Endothelial cell of umbilical vein (primary cell): ENCODE data around the gene SMTNL2. TPM values are rescaled to one million over a fixed set of nuclear protein-coding genes. Genes with fewer than 3 reads are reported as not detected.

Experiments
- BruUV-seq: library from RNA; stranded (reverse); fragments of 400-500 nt; replicated peaks from 2 replicates; lab custom pipeline; 2021; lab: Mats Ljungman, UMichigan
- CTCF ChIA-PET: fragments of 300-600, 350-600 bp; sonication (Branson Sonifier 250); formaldehyde crosslinking; loops from one replicate; lab custom pipeline; 2021; ENCODE audit warnings: antibody characterized with exemption, inconsistent platforms; lab: Charles Lee
- POLR2A ChIA-PET: fragments of 300-600, 350-600 bp; sonication (Branson Sonifier 250); formaldehyde crosslinking; loops from one replicate; lab custom pipeline; 2021; ENCODE audit warnings: antibody characterized with exemption, inconsistent platforms; lab: Charles Lee
- DNase-seq: peaks from one replicate; pipeline ENCODE4 v3.0.0-alpha.2; 2011; ENCODE audit warnings: low read depth, low spot score
- FAIRE-seq: peaks from 2 replicates; lab custom pipeline; 2011; peaks lifted over from hg19 to GRCh38; lab: Jason Lieb, UNC
- H2AFZ ChIP-seq: 2 replicates; pipeline ENCODE4 v1.6.0; 2012; ENCODE audit warnings: low read depth, low read length, control low read depth, inconsistent platforms
- H3K27ac ChIP-seq: 2 replicates; pipeline ENCODE4 v1.5.1; 2011; ENCODE audit warnings: low read depth, mild to moderate bottlenecking, control low read depth, low read length, moderate library complexity; ENCODE audit not compliant: insufficient read depth
- H3K27me3 ChIP-seq, 2 experiments: 2 replicates each; pipeline versions ENCODE4 v1.6.0 to v1.6.1; 2011; ENCODE audit warnings: low read length in 2 of 2, mixed read lengths in 1 of 2; ENCODE audit not compliant: control insufficient read depth in 2 of 2, insufficient read depth in 2 of 2
- H3K36me3 ChIP-seq, 2 experiments: 2 replicates in 1 of 2; 3 replicates in 1 of 2; pipeline ENCODE4 v1.5.1; 2011; ENCODE audit warnings: low read length in 2 of 2, mild to moderate bottlenecking in 1 of 2, moderate library complexity in 1 of 2; ENCODE audit not compliant: control insufficient read depth in 2 of 2, insufficient read depth in 2 of 2; ENCODE audit errors: extremely low read depth in 1 of 2
- H3K4me1 ChIP-seq: 3 replicates; pipeline ENCODE4 v1.5.1; 2011; ENCODE audit warnings: mild to moderate bottlenecking, low read length; ENCODE audit not compliant: control insufficient read depth, insufficient read depth; ENCODE audit errors: extremely low read depth
- H3K4me2 ChIP-seq: 2 replicates; pipeline ENCODE4 v1.6.1; 2011; ENCODE audit warnings: low read length, control low read depth, mixed read lengths; ENCODE audit not compliant: insufficient read depth
- H3K4me3 ChIP-seq, 3 experiments: fragments of 200-600 bp in 1 of 3; sonication (generic), shearing (Covaris generic) in 1 of 3; replicated peaks in 1 of 3; 2 replicates each; pipeline ENCODE4 v1.5.1; 2011 to 2016; ENCODE audit warnings: control low read depth in 3 of 3, low read length in 3 of 3, mild to moderate bottlenecking in 2 of 3, inconsistent platforms in 1 of 3, low read depth in 1 of 3, moderate library complexity in 1 of 3; ENCODE audit not compliant: insufficient read depth in 1 of 3
- H3K79me2 ChIP-seq: 2 replicates; pipeline ENCODE4 v1.6.0; 2012; ENCODE audit warnings: low read length, inconsistent platforms; ENCODE audit not compliant: control insufficient read depth, insufficient read depth
- H3K9ac ChIP-seq: replicated peaks from 2 replicates; pipeline ENCODE3; 2011; ENCODE audit warnings: low read length, control low read depth; ENCODE audit not compliant: insufficient read depth; ENCODE audit errors: extremely low read depth
- H3K9me1 ChIP-seq: replicated peaks from 3 replicates; pipeline ENCODE4 v1.6.0; 2011; ENCODE audit warnings: mild to moderate bottlenecking, low read length; ENCODE audit not compliant: control insufficient read depth, insufficient read depth; ENCODE audit errors: extremely low read depth
- H3K9me3 ChIP-seq: replicated peaks from 2 replicates; pipeline ENCODE4 v1.5.1; 2012; ENCODE audit warnings: low read length, inconsistent platforms; ENCODE audit not compliant: control insufficient read depth, insufficient read depth
- H4K20me1 ChIP-seq: replicated peaks from 2 replicates; pipeline ENCODE3; 2011; ENCODE audit warnings: mild to moderate bottlenecking, low read length; ENCODE audit not compliant: control insufficient read depth, insufficient read depth; ENCODE audit errors: extremely low read depth
- CTCF ChIP-seq, 2 donors: IDR thresholded peaks; 1 replicate in 1 of 2; 2 replicates in 1 of 2; pipeline ENCODE4 v1.5.1; 2011; ENCODE audit warnings: low read length in 2 of 2, mild to moderate bottlenecking in 2 of 2, moderate library complexity in 2 of 2, control low read depth in 1 of 2, inconsistent platforms in 1 of 2, low read depth in 1 of 2; ENCODE audit not compliant: insufficient read depth in 1 of 2; ENCODE audit errors: extremely low read depth in 1 of 2
- EZH2 ChIP-seq: IDR thresholded peaks from 2 replicates; pipeline ENCODE4 v1.6.1; 2012; ENCODE audit warnings: borderline replicate concordance, low read depth, mild to moderate bottlenecking, moderate library complexity, low read length, inconsistent platforms; ENCODE audit not compliant: severe bottlenecking
- FOS ChIP-seq: IDR thresholded peaks from 2 replicates; pipeline ENCODE4 v1.6.1; 2011; ENCODE audit warnings: mild to moderate bottlenecking, low read length, moderate library complexity, borderline replicate concordance; ENCODE audit not compliant: insufficient read depth
- GATA2 ChIP-seq: IDR thresholded peaks from 2 replicates; pipeline ENCODE4 v1.7.0; 2011; ENCODE audit warnings: low read depth, mild to moderate bottlenecking, moderate library complexity, mixed read lengths, low read length; ENCODE audit not compliant: insufficient read length, insufficient read depth
- JUN ChIP-seq: IDR thresholded peaks from 2 replicates; pipeline ENCODE4 v1.6.1; 2011; ENCODE audit warnings: borderline replicate concordance, low read depth; ENCODE audit not compliant: insufficient read length, insufficient read depth
- MAX ChIP-seq: IDR thresholded peaks from 2 replicates; pipeline ENCODE4 v1.6.1; 2011; ENCODE audit not compliant: insufficient read depth, insufficient read length
- MYC ChIP-seq: IDR thresholded peaks from one replicate; pipeline ENCODE4 v1.6.1; 2011; ENCODE audit warnings: mild to moderate bottlenecking, low read depth, low read length
- POLR2A ChIP-seq: IDR thresholded peaks from 2 replicates; pipeline ENCODE4 v1.6.1; 2012; ENCODE audit warnings: low read depth, mild to moderate bottlenecking, control low read depth, low read length
- POLR2AphosphoS5 ChIP-seq: IDR thresholded peaks from 2 replicates; pipeline ENCODE4 v1.6.1; 2012; ENCODE audit warnings: low read depth, mild to moderate bottlenecking, control low read depth, low read length, moderate library complexity; ENCODE audit not compliant: insufficient read depth
- dilution Hi-C: fragments of 300-500 bp; cut with MboI; formaldehyde crosslinking; loops from one replicate; pipeline ENCODE4 v1.15.0; 2019; ENCODE audit warnings: low sequenced_read_pairs; ENCODE audit not compliant: extremely low pct_ligation_motif_present
- intact Hi-C: fragments of 100-400 bp; cut with micrococcal nuclease; formaldehyde crosslinking; loops from one replicate; pipeline ENCODE4 v1.10.0; 2022
- polyA plus RNA-seq, 4 experiments: library from polyadenylated mRNA; depleted of rRNA in 3 of 4; stranded (reverse) in 3 of 4; unstranded in 1 of 4; fragments of >200 nt; gene quantifications; 2 replicates each; pipeline versions ENCODE4 v1.2.1 to v1.2.3, GENCODE V29; 2011 to 2012; ENCODE audit warnings: missing spikeins in 1 of 4
- total RNA-seq: library from RNA; stranded (reverse); gene quantifications from 2 replicates; pipeline ENCODE4 v1.2.3, GENCODE V29; 2021

The SMTNL2 gene
- total and polyA plus RNA-seq, 2 donors (not counting 3 experiments of a cell fraction or from before 2014, with no cell fraction given), result not detected

- peaks cover 20% of the 10 kb centered on the region for H3K79me2 ChIP-seq
- H3K27ac ChIP-seq, result no peak overlapping the region
- H4K20me1 ChIP-seq, result no peaks in the 10 kb centered on the region
- no peak for TF ChIP-seq GATA2
- no peak for TF ChIP-seq POLR2A
- TF ChIP-seq MAX, result no peak
- TF ChIP-seq EZH2, result no peak
- TF ChIP-seq FOS, result no peak
- TF ChIP-seq CTCF (IDR thresholded peaks at IDR 0.05; ENCODE audit: extremely low read depth in 1 of 2, insufficient read depth in 1 of 2, low read depth in 1 of 2, low read length in 2 of 2), result no peak
- no peak for TF ChIP-seq JUN
- TF ChIP-seq MYC, result no peak
- no peak for TF ChIP-seq POLR2AphosphoS5
- H3K36me3 ChIP-seq, result peaks cover 0 to 2% of the 10 kb centered on the region in 2 experiments
- intact Hi-C loops (no loop called here), dilution Hi-C loops (no loop called here)
- FAIRE-seq (no peak), DNase-seq (no peak)
- no peak overlapping the region for H2AFZ ChIP-seq
- H3K9ac ChIP-seq, result no peak overlapping the region
- BruUV-seq, result no TSS peak
- H3K27me3 ChIP-seq, result peaks cover 0 to 1% of the 10 kb centered on the region in 2 experiments
- H3K9me1 ChIP-seq, result no peaks in the 10 kb centered on the region
- POLR2A ChIA-PET, result no interaction called here
- H3K4me2 ChIP-seq, result no peak overlapping the region
- CTCF ChIA-PET, result interaction anchor here (0.8 to 3.9 kb wide), 2 partner anchors 9 to 137 kb away, joined by 3 to 31 read pairs; no protein-coding TSS in a partner anchor
- no peak overlapping the region for H3K4me3 ChIP-seq
- no peaks in the 10 kb centered on the region for H3K9me3 ChIP-seq
- peaks cover 17% of the 10 kb centered on the region for H3K4me1 ChIP-seq
Measured at GRCh38 chr17:4557626-4558346, 26.5 kb upstream of the SMTNL2 start.
